Activated CD4-positive, alpha-beta T cell treated with anti-CD3 and anti-CD28 coated beads for 36 hours (primary cell): Measurements from ENCODE around the gene C19orf81. TPM values are rescaled to one million over a fixed set of nuclear protein-coding genes. Genes with fewer than 3 reads are reported as not detected.

ENCODE experiments used
- ATAC-seq: fragments of 200-7000 bp; cut with Tn5 transposase; one replicate; pipeline ENCODE4 v1.10.0; 2021; ENCODE audit warnings: mild to moderate bottlenecking, moderate library complexity
- CTCF ChIA-PET: fragments of 350-600 bp; sonication (Branson Sonifier 250); formaldehyde crosslinking; loops from one replicate; lab custom pipeline; 2021; ENCODE audit warnings: antibody characterized with exemption; lab: Charles Lee
- POLR2A ChIA-PET: fragments of 350-600 bp; sonication (Branson Sonifier 250); formaldehyde crosslinking; loops from one replicate; lab custom pipeline; 2021; ENCODE audit warnings: antibody characterized with exemption, inconsistent platforms; lab: Charles Lee
- DNase-seq: peaks from one replicate; pipeline ENCODE4 v3.0.0-alpha.2; 2020
- H3K27ac Mint-ChIP-seq: one replicate; pipeline ENCODE4 v1.8.0; 2021; ENCODE audit warnings: mixed read lengths
- H3K27me3 Mint-ChIP-seq: one replicate; pipeline ENCODE4 v1.8.0; 2021; ENCODE audit warnings: mixed read lengths
- H3K36me3 Mint-ChIP-seq: one replicate; pipeline ENCODE4 v1.8.0; 2021; ENCODE audit warnings: low read depth, mixed read lengths
- H3K4me1 Mint-ChIP-seq: one replicate; pipeline ENCODE4 v1.8.0; 2021; ENCODE audit warnings: mixed read lengths
- H3K4me3 Mint-ChIP-seq: one replicate; pipeline ENCODE4 v1.8.0; 2021; ENCODE audit warnings: mild to moderate bottlenecking, moderate library complexity, mixed read lengths
- H3K9me3 Mint-ChIP-seq: one replicate; pipeline ENCODE4 v1.8.0; 2021; ENCODE audit warnings: low read depth, mixed read lengths
- intact Hi-C, 2 experiments: fragments of 100-400 bp; cut with DNase I in 1 of 2; cut with micrococcal nuclease in 1 of 2; formaldehyde crosslinking; loops; one replicate each; pipeline versions ENCODE4 v1.14.2 to v1.15.1; 2022 to 2024; cut with DNase I, micrococcal nuclease
- total RNA-seq, 2 experiments: library from RNA; stranded (reverse); gene quantifications; one replicate each; pipeline ENCODE4 v1.2.3, GENCODE V29; 2021

Gene C19orf81
- total RNA-seq, 2 experiments from 2014 or later: 1.3 to 1.7 TPM

- ATAC-seq: peak; percentile 92
- no peaks in the 10 kb centered on the region for H3K9me3 Mint-ChIP-seq
- no peaks in the 10 kb centered on the region for H3K36me3 Mint-ChIP-seq
- CTCF ChIA-PET: interaction anchor here (0.7 to 1.0 kb wide), 2 partner anchors 78 to 90 kb away, joined by 3 read pairs; no protein-coding TSS in a partner anchor
- H3K27ac Mint-ChIP-seq: no peak overlapping the region
- intact Hi-C loops: loop anchor here (1.0 to 2.0 kb wide), 3 partner anchors 77 to 217 kb away; no protein-coding TSS in a partner anchor
- peak; percentile 60 for DNase-seq
- H3K27me3 Mint-ChIP-seq: peaks cover 20% of the 10 kb centered on the region
- POLR2A ChIA-PET: no interaction called here
- H3K4me1 Mint-ChIP-seq: no peaks in the 10 kb centered on the region
- no peak overlapping the region for H3K4me3 Mint-ChIP-seq
These were observed 56.3 kb downstream of the C19orf81 start for GRCh38 chr19:50705422-50706019.

- no peak for DNase-seq
- no peaks in the 10 kb centered on the region for H3K9me3 Mint-ChIP-seq
- ChIA-PET POLR2A (no interaction called here), CTCF (interaction anchor here (0.7 kb wide), 1 partner anchor 77 kb away, joined by 3 read pairs; no protein-coding TSS in a partner anchor)
- no peaks in the 10 kb centered on the region for H3K36me3 Mint-ChIP-seq
- intact Hi-C loops: no loop called here
- no peak overlapping the region for H3K27ac Mint-ChIP-seq
- H3K27me3 Mint-ChIP-seq: peaks cover 25% of the 10 kb centered on the region
- H3K4me1 Mint-ChIP-seq: no peaks in the 10 kb centered on the region
- no peak for ATAC-seq
- H3K4me3 Mint-ChIP-seq: no peak overlapping the region
These were observed 57.1 kb downstream of the C19orf81 start for GRCh38 chr19:50706387-50706786.

- DNase-seq: no peak
- Mint-ChIP-seq H3K9me3 (no peaks in the 10 kb centered on the region), H3K4me3 (no peak overlapping the region), H3K27ac (no peak overlapping the region), H3K36me3 (no peaks in the 10 kb centered on the region), H3K4me1 (peaks cover 5% of the 10 kb centered on the region), H3K27me3 (peaks cover 33% of the 10 kb centered on the region)
- ChIA-PET POLR2A (interaction anchor here (0.6 kb wide), 1 partner anchor 14 kb away, joined by 5 read pairs; no protein-coding TSS in a partner anchor), CTCF (no interaction called here)
- intact Hi-C loops: no loop called here
- ATAC-seq: no peak
These were observed 59.1 kb downstream of the C19orf81 start for GRCh38 chr19:50708179-50708879.

Other genes with a start within 250 kb of the C19orf81 start
- under 1 TPM; 0.33 to 0.50 TPM for gene SPIB, start 230.5 kb upstream of the C19orf81 start, total RNA-seq
- gene MYBPC2, start 216.6 kb upstream of the C19orf81 start, total RNA-seq: under 1 TPM; 0.14 to 0.30 TPM
- gene EMC10, start 172.9 kb upstream of the C19orf81 start, total RNA-seq: 10 to 100 TPM; 33.4 to 34.7 TPM
- under 1 TPM; 0.48 to 0.58 TPM for gene GARIN5A, start 172.6 kb upstream of the C19orf81 start, total RNA-seq
- 10 to 100 TPM; 17.4 to 28.1 TPM for gene JOSD2, start 138.3 kb upstream of the C19orf81 start, total RNA-seq
- not detected for gene ASPDH, start 135.5 kb upstream of the C19orf81 start, total RNA-seq
- gene LRRC4B, start 81.0 kb upstream of the C19orf81 start, total RNA-seq: not detected
- under 1 TPM; 0.11 to 0.16 TPM for gene SYT3, start 9.6 kb upstream of the C19orf81 start, total RNA-seq
- not detected for gene SHANK1, start 70.4 kb downstream of the C19orf81 start, total RNA-seq
- gene CLEC11A, start 73.9 kb downstream of the C19orf81 start, total RNA-seq: 1 to 10 TPM in 1 of 2 experiments, under 1 TPM in 1; 0.64 to 1.0 TPM
- not detected for gene GPR32, start 121.0 kb downstream of the C19orf81 start, total RNA-seq
- gene ACP4, start 141.0 kb downstream of the C19orf81 start, total RNA-seq: not detected
- gene KLK1, start 174.3 kb downstream of the C19orf81 start, total RNA-seq: 1 to 10 TPM; 2.4 to 2.6 TPM
- not detected for gene KLK15, start 184.1 kb downstream of the C19orf81 start, total RNA-seq
- gene KLK3, start 205.5 kb downstream of the C19orf81 start, total RNA-seq: not detected
- gene KLK2, start 224.0 kb downstream of the C19orf81 start, total RNA-seq: not detected